HL-60 (cell line): ENCODE measurements around the gene OSMR.

ENCODE experiments used
- TF ChIP-seq, protein P1 (sequence below): IDR thresholded peaks from 2 replicates; pipeline ENCODE4 v1.6.1; 2012; ENCODE audit warnings: low read depth; ENCODE audit not compliant: insufficient replicate concordance
- TF ChIP-seq, protein P2 (sequence below): IDR thresholded peaks from one replicate; pipeline ENCODE4 v1.5.1; 2011; ENCODE audit warnings: low read length, control low read depth, inconsistent platforms; ENCODE audit not compliant: insufficient read depth

DNA sequence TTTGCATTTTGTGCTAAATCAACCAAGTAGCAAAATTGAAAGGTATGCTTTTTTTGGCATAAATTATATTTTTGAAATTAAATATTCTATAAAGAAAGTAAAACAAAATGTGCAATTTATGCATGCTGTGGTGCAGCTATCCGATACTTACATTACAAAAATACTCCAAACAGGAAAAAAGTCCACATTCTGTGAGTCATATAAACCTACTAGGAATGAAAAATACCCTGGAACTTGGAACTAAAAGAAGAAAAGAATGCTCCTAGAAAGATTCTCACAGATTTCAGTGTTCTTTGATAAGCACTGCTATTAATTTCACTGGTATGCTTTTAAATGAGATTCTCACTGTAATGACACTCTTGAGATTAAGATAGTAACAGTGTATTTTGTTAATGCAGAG is 92.6 kb downstream of the OSMR start:
- TF ChIP-seq, protein P1, sequence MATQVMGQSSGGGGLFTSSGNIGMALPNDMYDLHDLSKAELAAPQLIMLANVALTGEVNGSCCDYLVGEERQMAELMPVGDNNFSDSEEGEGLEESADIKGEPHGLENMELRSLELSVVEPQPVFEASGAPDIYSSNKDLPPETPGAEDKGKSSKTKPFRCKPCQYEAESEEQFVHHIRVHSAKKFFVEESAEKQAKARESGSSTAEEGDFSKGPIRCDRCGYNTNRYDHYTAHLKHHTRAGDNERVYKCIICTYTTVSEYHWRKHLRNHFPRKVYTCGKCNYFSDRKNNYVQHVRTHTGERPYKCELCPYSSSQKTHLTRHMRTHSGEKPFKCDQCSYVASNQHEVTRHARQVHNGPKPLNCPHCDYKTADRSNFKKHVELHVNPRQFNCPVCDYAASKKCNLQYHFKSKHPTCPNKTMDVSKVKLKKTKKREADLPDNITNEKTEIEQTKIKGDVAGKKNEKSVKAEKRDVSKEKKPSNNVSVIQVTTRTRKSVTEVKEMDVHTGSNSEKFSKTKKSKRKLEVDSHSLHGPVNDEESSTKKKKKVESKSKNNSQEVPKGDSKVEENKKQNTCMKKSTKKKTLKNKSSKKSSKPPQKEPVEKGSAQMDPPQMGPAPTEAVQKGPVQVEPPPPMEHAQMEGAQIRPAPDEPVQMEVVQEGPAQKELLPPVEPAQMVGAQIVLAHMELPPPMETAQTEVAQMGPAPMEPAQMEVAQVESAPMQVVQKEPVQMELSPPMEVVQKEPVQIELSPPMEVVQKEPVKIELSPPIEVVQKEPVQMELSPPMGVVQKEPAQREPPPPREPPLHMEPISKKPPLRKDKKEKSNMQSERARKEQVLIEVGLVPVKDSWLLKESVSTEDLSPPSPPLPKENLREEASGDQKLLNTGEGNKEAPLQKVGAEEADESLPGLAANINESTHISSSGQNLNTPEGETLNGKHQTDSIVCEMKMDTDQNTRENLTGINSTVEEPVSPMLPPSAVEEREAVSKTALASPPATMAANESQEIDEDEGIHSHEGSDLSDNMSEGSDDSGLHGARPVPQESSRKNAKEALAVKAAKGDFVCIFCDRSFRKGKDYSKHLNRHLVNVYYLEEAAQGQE, result no peak
- TF ChIP-seq, protein P2, sequence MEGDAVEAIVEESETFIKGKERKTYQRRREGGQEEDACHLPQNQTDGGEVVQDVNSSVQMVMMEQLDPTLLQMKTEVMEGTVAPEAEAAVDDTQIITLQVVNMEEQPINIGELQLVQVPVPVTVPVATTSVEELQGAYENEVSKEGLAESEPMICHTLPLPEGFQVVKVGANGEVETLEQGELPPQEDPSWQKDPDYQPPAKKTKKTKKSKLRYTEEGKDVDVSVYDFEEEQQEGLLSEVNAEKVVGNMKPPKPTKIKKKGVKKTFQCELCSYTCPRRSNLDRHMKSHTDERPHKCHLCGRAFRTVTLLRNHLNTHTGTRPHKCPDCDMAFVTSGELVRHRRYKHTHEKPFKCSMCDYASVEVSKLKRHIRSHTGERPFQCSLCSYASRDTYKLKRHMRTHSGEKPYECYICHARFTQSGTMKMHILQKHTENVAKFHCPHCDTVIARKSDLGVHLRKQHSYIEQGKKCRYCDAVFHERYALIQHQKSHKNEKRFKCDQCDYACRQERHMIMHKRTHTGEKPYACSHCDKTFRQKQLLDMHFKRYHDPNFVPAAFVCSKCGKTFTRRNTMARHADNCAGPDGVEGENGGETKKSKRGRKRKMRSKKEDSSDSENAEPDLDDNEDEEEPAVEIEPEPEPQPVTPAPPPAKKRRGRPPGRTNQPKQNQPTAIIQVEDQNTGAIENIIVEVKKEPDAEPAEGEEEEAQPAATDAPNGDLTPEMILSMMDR, result no peak
